ENCODE data around the gene GSG1L.

DNA sequence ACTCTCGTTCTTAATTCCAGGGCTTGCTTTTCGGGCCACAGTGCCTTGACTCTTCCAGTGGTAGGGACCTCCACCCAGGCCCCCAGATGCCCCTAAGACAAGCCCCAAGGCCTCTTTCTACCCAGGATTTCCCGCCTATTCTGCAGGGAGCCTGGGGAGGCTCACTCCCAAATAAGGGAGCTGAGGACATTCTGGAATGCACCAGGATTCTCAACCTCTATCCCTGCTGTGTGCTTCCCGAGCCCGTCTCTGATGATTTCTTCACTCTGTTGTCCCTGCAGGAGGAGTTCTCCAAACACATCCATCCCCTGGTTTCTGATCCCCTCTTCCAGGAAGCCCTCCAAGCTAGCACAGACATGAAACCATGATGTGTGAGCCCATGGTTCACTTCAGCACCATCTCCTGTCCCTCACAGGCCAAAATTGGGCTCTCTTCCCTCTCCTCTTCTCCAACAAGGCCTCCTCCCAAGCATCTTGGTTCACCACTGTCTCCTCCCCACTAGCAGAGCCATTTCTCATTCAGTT is 257.6 kb downstream of the GSG1L start:
- TF ChIP-seq CTCF (IDR thresholded peaks at IDR 0.05) (no peak), POLR2A (IDR thresholded peaks at IDR 0.05) (no peak)

All from adrenal gland (tissue), 5 donors.